HepG2 (cell line): ENCODE results near the gene SF3B6. TPM values are rescaled to one million over a fixed set of nuclear protein-coding genes. Genes with fewer than 3 reads are reported as not detected.
A peak's percentile ranks its signal among the peaks of the same experiment; 100 is the strongest.

Experiments used
- CBFB ChIP-seq: sonication (generic); formaldehyde crosslinking; IDR thresholded peaks from 2 replicates; pipeline ENCODE4 v1.4.0; 2020; ENCODE audit warnings: missing genetic modification reagents
- CHD4 ChIP-seq: fragments of 200-600 bp; sonication (generic); IDR thresholded peaks from 2 replicates; pipeline ENCODE4 v1.7.0; 2017; ENCODE audit warnings: mild to moderate bottlenecking, low read length, borderline replicate concordance
- GFI1 ChIP-seq: sonication (generic); formaldehyde crosslinking; IDR thresholded peaks from 2 replicates; pipeline ENCODE4 v1.5.0; 2020; ENCODE audit warnings: missing genetic modification reagents, mild to moderate bottlenecking, borderline replicate concordance
- HNRNPUL1 ChIP-seq: fragments of 200-400 bp; formaldehyde crosslinking; IDR thresholded peaks from 2 replicates; pipeline ENCODE4 v1.6.1; 2017; ENCODE audit warnings: low read depth, mild to moderate bottlenecking, low read length, moderate library complexity
- NR2C2 ChIP-seq: sonication (generic); formaldehyde crosslinking; IDR thresholded peaks from 2 replicates; pipeline ENCODE4 v1.4.0; 2020; ENCODE audit warnings: missing genetic modification reagents, mild to moderate bottlenecking, moderate library complexity, borderline replicate concordance
- PAF1 ChIP-seq: IDR thresholded peaks from 2 replicates; pipeline ENCODE4 v1.6.1; 2016; ENCODE audit warnings: missing genetic modification reagents, missing compliant biosample characterization
- POLR2AphosphoS2 ChIP-seq: IDR thresholded peaks from 2 replicates; pipeline ENCODE4 v1.6.1; 2011; ENCODE audit warnings: low read depth, low read length, improper control_type of control experiment
- RBM22 ChIP-seq: fragments of 200-400 bp; formaldehyde crosslinking; optimal IDR thresholded peaks from 2 replicates; pipeline ENCODE3; 2017; ENCODE audit warnings: mild to moderate bottlenecking, low read length, moderate library complexity
- RNF2 ChIP-seq: fragments of 450-650 bp; conservative IDR thresholded peaks from 2 replicates; pipeline ENCODE4 v1.6.1; 2016; ENCODE audit warnings: low read depth
- SAFB2 ChIP-seq: sonication (generic); formaldehyde crosslinking; IDR thresholded peaks from 2 replicates; pipeline ENCODE4 v1.5.1; 2020; ENCODE audit warnings: missing genetic modification reagents, low read depth, mild to moderate bottlenecking, borderline replicate concordance
- TAF1 ChIP-seq: sonication (generic); formaldehyde crosslinking; IDR thresholded peaks from 2 replicates; pipeline ENCODE4 v1.4.0; 2020; ENCODE audit warnings: missing genetic modification reagents
- TEAD3 ChIP-seq: optimal IDR thresholded peaks from 2 replicates; pipeline ENCODE3; 2016; ENCODE audit warnings: borderline replicate concordance
- ZEB1 ChIP-seq: IDR thresholded peaks from 2 replicates; pipeline ENCODE4 v1.6.1; 2012; ENCODE audit warnings: mild to moderate bottlenecking, low read depth, inconsistent platforms; ENCODE audit not compliant: insufficient replicate concordance
- ZMYM3 ChIP-seq: sonication (generic); formaldehyde crosslinking; IDR thresholded peaks from 2 replicates; pipeline ENCODE4 v1.5.1; 2020; ENCODE audit warnings: mild to moderate bottlenecking, missing genetic modification reagents
- ZNF17 ChIP-seq: sonication (generic); formaldehyde crosslinking; IDR thresholded peaks from 2 replicates; pipeline ENCODE4 v1.5.0; 2020; ENCODE audit warnings: mild to moderate bottlenecking, missing genetic modification reagents
- ZNF251 ChIP-seq: sonication (generic); formaldehyde crosslinking; IDR thresholded peaks from 2 replicates; pipeline ENCODE4 v1.9.0; 2021; ENCODE audit warnings: mild to moderate bottlenecking, missing genetic modification reagents
- ZNF350 ChIP-seq: sonication (generic); formaldehyde crosslinking; IDR thresholded peaks from 2 replicates; pipeline ENCODE4 v1.4.0; 2020; ENCODE audit warnings: mild to moderate bottlenecking, low read depth, missing genetic modification reagents, borderline replicate concordance
- ZNF441 ChIP-seq: sonication (generic); formaldehyde crosslinking; IDR thresholded peaks from 2 replicates; pipeline ENCODE4 v1.7.0; 2021; ENCODE audit warnings: missing genetic modification reagents, borderline replicate concordance
- ZNF567 ChIP-seq: sonication (generic); formaldehyde crosslinking; IDR thresholded peaks from 2 replicates; pipeline ENCODE4 v1.8.1; 2023; ENCODE audit warnings: mild to moderate bottlenecking, missing genetic modification reagents, borderline replicate concordance
- ZNF749 ChIP-seq: sonication (generic); formaldehyde crosslinking; IDR thresholded peaks from 2 replicates; pipeline ENCODE4 v1.8.0; 2022; ENCODE audit warnings: mild to moderate bottlenecking, missing genetic modification reagents, moderate library complexity, borderline replicate concordance
- polyA plus RNA-seq, 8 experiments: library from polyadenylated mRNA; depleted of rRNA in 3 of 8; stranded (reverse) in 7 of 8; unstranded in 1 of 8; fragments of >200 nt; fragmentation: Illumina TruSeq in 4 of 8; extraction: Trizol in 4 of 8; gene quantifications; 2 replicates each; pipeline versions ENCODE4 v1.2.1 to v1.2.3, GENCODE V29; 2011 to 2016; ENCODE audit warnings: low read depth in 4 of 8, missing spikeins in 1 of 8, mixed read lengths in 1 of 8; ENCODE audit not compliant: insufficient read depth in 1 of 8
- total RNA-seq, 5 experiments: library from RNA; depleted of rRNA; stranded (reverse); fragments of >200 nt; fragmentation: Illumina TruSeq; extraction: Trizol; gene quantifications; 2 replicates each; pipeline ENCODE4 v1.2.3, GENCODE V29; 2016; ENCODE audit warnings: low read depth in 1 of 5
- TF ChIP-seq, protein P1 (sequence below): sonication (generic); formaldehyde crosslinking; IDR thresholded peaks from 2 replicates; pipeline ENCODE4 v1.5.0; 2020; ENCODE audit warnings: missing genetic modification reagents
- TF ChIP-seq, protein P2 (sequence below): sonication (generic); formaldehyde crosslinking; IDR thresholded peaks from 2 replicates; pipeline ENCODE4 v1.9.0; 2022; ENCODE audit warnings: low read depth, missing genetic modification reagents
- TF ChIP-seq, protein P3 (sequence below): sonication (generic); IDR thresholded peaks from 2 replicates; pipeline ENCODE4 v1.6.1; 2016; ENCODE audit warnings: low read depth, borderline replicate concordance

Gene SF3B6
- total and polyA plus RNA-seq, 2 of the 13 experiments (the other 11 are each of a cell fraction or from before 2014, with no cell fraction given): 177 to 182 TPM

DNA sequence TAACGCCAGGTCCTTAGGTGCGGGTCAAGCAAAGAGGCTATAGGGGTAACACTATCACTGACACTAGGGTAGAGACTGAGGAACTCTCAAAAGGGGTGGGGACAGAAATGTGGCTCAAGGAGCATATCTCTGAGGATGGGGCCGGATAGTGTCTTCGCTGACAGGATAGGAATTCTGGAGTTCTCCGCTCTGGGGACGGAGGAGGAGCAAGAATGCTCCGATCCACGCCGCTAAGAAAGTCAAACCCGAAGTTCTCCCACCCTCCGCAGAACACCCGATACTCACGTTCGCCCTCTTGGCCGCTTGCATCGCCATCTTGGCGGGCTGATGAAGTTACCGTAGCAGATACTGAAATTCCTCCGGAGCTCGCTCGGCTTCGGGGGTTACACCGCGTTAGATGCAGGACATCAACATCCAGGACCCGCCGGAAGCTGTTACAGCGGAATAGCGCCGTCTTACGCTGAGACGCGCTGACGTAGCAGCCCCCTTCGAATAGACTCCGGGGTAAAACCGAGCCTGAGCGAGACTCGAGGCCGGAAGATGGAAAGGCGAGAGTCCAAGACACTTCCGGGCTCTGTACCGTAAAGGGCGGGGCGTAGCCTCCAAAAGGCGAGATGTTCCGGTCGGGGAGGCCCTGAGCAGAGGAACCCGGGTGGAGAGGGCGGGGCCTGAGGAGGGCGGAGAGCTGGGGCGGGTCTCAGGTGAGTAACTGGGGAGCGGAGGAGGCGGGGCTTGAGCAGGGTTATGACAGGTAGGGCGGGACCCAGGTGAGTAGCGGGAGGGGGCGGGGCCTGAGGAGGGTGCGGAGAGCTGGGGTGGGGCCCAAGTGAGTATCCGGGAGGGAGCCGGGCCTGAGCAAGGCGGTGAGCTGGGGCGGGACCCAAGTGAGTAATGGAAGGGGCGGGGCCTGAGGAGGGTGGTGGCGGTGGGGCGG lies at the start of gene SF3B6 (continued):
- TF ChIP-seq, protein P1, sequence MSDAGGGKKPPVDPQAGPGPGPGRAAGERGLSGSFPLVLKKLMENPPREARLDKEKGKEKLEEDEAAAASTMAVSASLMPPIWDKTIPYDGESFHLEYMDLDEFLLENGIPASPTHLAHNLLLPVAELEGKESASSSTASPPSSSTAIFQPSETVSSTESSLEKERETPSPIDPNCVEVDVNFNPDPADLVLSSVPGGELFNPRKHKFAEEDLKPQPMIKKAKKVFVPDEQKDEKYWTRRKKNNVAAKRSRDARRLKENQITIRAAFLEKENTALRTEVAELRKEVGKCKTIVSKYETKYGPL (CRISPR knock-in tag): 0 out of 2 replicates have a peak, but pooled peaks have one; percentile 26
- TF ChIP-seq ZNF441 (CRISPR knock-in tag): peak; percentile 82; the same call in 1 of the 2 replicates
- TF ChIP-seq GFI1 (CRISPR knock-in tag): peak; percentile 77; the same call in 1 of the 2 replicates
- TF ChIP-seq ZNF251 (CRISPR knock-in tag): 0 out of 2 replicates have a peak, but pooled peaks have one; percentile 32
- peak; percentile 87; the same call in 1 of the 2 replicates for TF ChIP-seq ZNF749 (CRISPR knock-in tag)
- no peak; the same call in 1 of the 2 replicates for TF ChIP-seq PAF1 (CRISPR knock-in tag)
- TF ChIP-seq ZNF567 (CRISPR knock-in tag): peak; percentile 99
- peak; percentile 87 for TF ChIP-seq TAF1
- TF ChIP-seq ZNF350 (CRISPR knock-in tag): peak; percentile 100
- TF ChIP-seq RNF2: no peak
- TF ChIP-seq CBFB (CRISPR knock-in tag): peak; percentile 97
- TF ChIP-seq SAFB2 (CRISPR knock-in tag): peak; percentile 90
- peak; percentile 89 for TF ChIP-seq TEAD3 (CRISPR knock-in tag)
- TF ChIP-seq ZEB1: peak; percentile 98
- TF ChIP-seq, protein P2, sequence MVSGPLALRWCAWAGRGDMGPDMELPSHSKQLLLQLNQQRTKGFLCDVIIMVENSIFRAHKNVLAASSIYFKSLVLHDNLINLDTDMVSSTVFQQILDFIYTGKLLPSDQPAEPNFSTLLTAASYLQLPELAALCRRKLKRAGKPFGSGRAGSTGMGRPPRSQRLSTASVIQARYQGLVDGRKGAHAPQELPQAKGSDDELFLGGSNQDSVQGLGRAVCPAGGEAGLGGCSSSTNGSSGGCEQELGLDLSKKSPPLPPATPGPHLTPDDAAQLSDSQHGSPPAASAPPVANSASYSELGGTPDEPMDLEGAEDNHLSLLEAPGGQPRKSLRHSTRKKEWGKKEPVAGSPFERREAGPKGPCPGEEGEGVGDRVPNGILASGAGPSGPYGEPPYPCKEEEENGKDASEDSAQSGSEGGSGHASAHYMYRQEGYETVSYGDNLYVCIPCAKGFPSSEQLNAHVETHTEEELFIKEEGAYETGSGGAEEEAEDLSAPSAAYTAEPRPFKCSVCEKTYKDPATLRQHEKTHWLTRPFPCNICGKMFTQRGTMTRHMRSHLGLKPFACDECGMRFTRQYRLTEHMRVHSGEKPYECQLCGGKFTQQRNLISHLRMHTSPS: no peak
- TF ChIP-seq HNRNPUL1: no peak
- TF ChIP-seq ZNF17 (CRISPR knock-in tag): no peak
- TF ChIP-seq RBM22: peak; percentile 96
- peak; percentile 77; the same call in 1 of the 2 replicates for TF ChIP-seq ZMYM3 (CRISPR knock-in tag)
- TF ChIP-seq, protein P3, sequence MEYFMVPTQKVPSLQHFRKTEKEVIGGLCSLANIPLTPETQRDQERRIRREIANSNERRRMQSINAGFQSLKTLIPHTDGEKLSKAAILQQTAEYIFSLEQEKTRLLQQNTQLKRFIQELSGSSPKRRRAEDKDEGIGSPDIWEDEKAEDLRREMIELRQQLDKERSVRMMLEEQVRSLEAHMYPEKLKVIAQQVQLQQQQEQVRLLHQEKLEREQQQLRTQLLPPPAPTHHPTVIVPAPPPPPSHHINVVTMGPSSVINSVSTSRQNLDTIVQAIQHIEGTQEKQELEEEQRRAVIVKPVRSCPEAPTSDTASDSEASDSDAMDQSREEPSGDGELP: peak; percentile 65; the same call in 1 of the 2 replicates
- TF ChIP-seq NR2C2 (CRISPR knock-in tag): peak; percentile 99
- TF ChIP-seq CHD4: no peak
- no peak for TF ChIP-seq POLR2AphosphoS2
